Stomach (tissue), 9 donors: ENCODE data around the gene SMTNL2. TPM values are rescaled to one million over a fixed set of nuclear protein-coding genes. Genes with fewer than 3 reads are reported as not detected.
"Not testable (repeated sequence)": the region's sequence is repeated elsewhere in the genome, so short reads cannot be mapped to it uniquely, and the experiment has no call there.

Source experiments
- DNase-seq, 2 donors: peaks; one replicate each; pipeline versions ENCODE4 v3.0.0 to v3.0.0-alpha.2; 2013 to 2019
- H3K27ac ChIP-seq, 5 donors: fragments of 200-600 bp in 4 of 5; sonication (generic) in 4 of 5; one replicate each; pipeline ENCODE4 v1.5.1; 2013 to 2019; ENCODE audit warnings: mild to moderate bottlenecking in 1 of 5, moderate library complexity in 1 of 5
- H3K27me3 ChIP-seq, 3 donors: fragments of 200-600 bp; sonication (generic); one replicate each; pipeline ENCODE4 v1.5.1; 2017 to 2019; ENCODE audit warnings: mixed run types in 1 of 3
- H3K36me3 ChIP-seq, 4 donors: fragments of 200-600 bp; sonication (generic); 1 replicate in 3 of 4; 2 replicates in 1 of 4; pipeline ENCODE4 v1.5.1; 2016 to 2019
- H3K4me1 ChIP-seq, 4 donors: fragments of 200-600 bp; sonication (generic); one replicate each; pipeline ENCODE4 v1.5.1; 2016 to 2019
- H3K4me3 ChIP-seq, 4 donors: fragments of 200-600 bp; sonication (generic) in 3 of 4; one replicate each; pipeline ENCODE4 v1.5.1; 2016 to 2019; ENCODE audit warnings: mild to moderate bottlenecking in 1 of 4
- H3K9me3 ChIP-seq, 4 donors: fragments of 200-600 bp; sonication (generic); one replicate each; pipeline ENCODE4 v1.5.1; 2016 to 2019
- EP300 ChIP-seq: sonication (generic); formaldehyde crosslinking; IDR thresholded peaks from one replicate; pipeline ENCODE4 v1.6.1; 2017; ENCODE audit warnings: antibody characterized with exemption
- POLR2A ChIP-seq, 4 donors: fragments of 450-650 bp; IDR thresholded peaks; one replicate each; pipeline ENCODE4 v1.6.1; 2016; ENCODE audit warnings: antibody characterized with exemption in 4 of 4, control low read depth in 2 of 4, mild to moderate bottlenecking in 1 of 4, moderate library complexity in 1 of 4
- POLR2AphosphoS5 ChIP-seq, 3 donors: sonication (generic); formaldehyde crosslinking; IDR thresholded peaks; one replicate each; pipeline ENCODE4 v1.6.1; 2016; ENCODE audit warnings: antibody characterized with exemption in 3 of 3
- WGBS, 5 donors: extraction: QIAGEN DNeasy Blood & Tissue Kit in 3 of 5; methylation state at CpG; one replicate each; pipeline versions ENCODE4 v1.1.5 to v1.1.7; 2013 to 2018; 5-methylcytosine and 5-hydroxymethylcytosine counted together
- intact Hi-C: fragments of 100-400 bp; cut with DNase I; formaldehyde crosslinking; loops from one replicate; pipeline ENCODE4 v1.15.1; 2023; ENCODE audit warnings: low total_unique reads
- polyA plus RNA-seq, 3 donors: library from polyadenylated mRNA; stranded (reverse); fragments of 200-250 nt; gene quantifications; one replicate each; pipeline ENCODE4 v1.2.3, GENCODE V29; 2013
- total RNA-seq, 5 donors: library from RNA; depleted of rRNA; stranded (reverse); fragments of >200 nt; gene quantifications; one replicate each; pipeline versions ENCODE4 v1.1.0 to v1.2.3, GENCODE V29; 2014 to 2016
- TF ChIP-seq, protein P1 (sequence below), 7 experiments: fragments of 450-650 bp in 4 of 7; fragments of 200-600 bp in 3 of 7; sonication (generic) in 3 of 7; IDR thresholded peaks; one replicate each; pipeline ENCODE4 v1.5.1; 2016 to 2019; ENCODE audit warnings: antibody characterized with exemption in 7 of 7, control low read depth in 2 of 7, mild to moderate bottlenecking in 1 of 7
- donor health status: healthy with polysubstance abuse.
- donor health status: Bipolar disorder and iron deficiency.
- donor health status: healthy.

The SMTNL2 gene
- total and polyA plus RNA-seq, 8 donors, result 0.50 to 1.9 (median 1.5) TPM; not detected in 4

DNA sequence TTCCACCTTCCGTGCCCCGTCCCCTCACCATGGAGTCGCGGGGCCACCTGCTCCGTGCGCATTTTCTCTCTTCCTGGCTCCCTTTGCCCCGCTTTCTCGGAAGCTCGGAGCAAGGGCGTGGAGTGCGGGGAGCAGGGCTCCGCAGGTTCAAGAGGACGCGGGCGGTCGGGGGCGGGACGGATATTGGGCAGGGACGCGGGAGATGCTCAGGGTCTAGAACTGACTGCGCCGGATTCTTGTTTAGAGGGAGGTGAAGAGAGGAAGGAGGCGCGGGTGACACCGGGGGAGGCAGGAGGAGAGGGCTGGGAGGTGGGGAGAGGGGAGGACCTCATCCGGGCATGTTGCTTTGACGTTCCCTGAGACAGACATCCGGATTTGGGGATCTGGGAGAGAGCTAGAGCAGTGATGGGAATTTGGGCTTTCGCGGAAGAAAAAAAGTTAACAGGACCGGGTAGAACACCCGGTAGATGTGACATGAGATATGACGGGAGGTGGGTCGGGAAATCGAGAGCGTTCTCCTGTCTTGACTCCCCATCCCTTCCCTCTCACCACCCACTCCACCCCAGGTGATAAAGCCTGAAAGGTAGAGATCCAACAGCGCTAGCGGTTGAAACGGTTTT is 56.4 kb downstream of the SMTNL2 start:
- Histone ChIP-seq H3K27me3 (peaks cover 17 to 92% (median 52%) of the 10 kb centered on the region in 3 donors), H3K4me3 (peak overlapping the region in 1 of 4 donors; percentile 19), H3K4me1 (peaks cover 0 to 28% (median 21%) of the 10 kb centered on the region in 4 donors)
- H3K27ac ChIP-seq, intact Hi-C loops, H3K9me3 ChIP-seq, H3K36me3 ChIP-seq, DNase-seq: not testable (repeated sequence)
- WGBS, 5 donors, result 1 to 2% (median 2%) methylated on average over 8 to 36 of the region's 39 CpGs

DNA sequence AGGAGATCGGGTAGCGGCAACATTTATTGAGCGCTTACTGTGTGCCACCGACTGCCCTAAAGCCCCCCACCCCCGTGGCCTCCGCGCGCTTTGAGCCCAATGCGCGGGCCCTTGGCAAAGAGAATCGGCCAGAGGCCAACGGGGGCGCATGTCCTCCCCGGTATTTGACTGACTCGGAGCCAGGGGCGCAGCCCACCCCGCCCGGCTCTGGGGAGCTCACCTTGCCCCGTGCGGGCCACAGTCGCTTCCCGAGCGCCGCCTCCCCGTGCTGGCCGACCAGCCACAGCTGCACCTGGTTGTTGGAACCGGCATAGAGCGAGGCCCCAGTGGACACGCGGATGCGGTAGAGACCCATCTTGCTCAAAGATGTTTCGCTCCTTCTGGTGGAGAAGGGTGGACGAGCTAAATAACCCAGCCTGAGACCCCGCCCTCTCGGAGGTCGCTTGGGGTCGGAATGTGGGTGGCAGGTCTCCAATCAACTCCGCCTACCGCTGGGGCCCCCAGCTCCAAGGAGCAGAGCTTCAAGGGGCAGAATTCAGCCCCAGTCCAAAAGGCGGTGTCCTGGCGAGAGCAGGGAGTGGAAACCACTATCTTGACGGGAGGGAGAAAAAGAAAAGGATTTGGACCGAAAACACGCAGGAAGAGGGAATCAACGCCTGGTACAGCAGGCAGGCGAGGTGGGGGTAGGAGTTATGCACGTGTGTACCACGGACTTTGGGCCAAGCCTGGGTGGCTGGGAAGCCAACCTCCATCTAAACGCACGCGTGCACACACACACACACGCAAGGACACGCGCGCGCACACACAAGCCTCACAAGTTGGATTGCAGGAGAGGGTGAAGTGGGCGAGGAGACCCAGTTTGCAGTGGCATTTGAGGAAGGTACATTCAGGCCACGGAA is 57.2 kb downstream of the SMTNL2 start, which contains the start of gene ALOX15:
Gene ALOX15, minus strand, starts transcription at position 382 of the 899 bp plus-strand sequence. Its CDS starts 27 bp downstream, at position 355.
- Histone ChIP-seq H3K27me3 (peaks cover 17 to 92% (median 43%) of the 10 kb centered on the region in 3 donors), H3K36me3 (no peaks in the 10 kb centered on the region), H3K27ac (no peak within 1 kb of the TSS), H3K4me3 (peak within 1 kb of the TSS in 1 of 4 donors; percentile 19), H3K9me3 (no peaks in the 10 kb centered on the region), H3K4me1 (peaks cover 0 to 22% (median 19%) of the 10 kb centered on the region in 4 donors)
- no peak for DNase-seq
- intact Hi-C loops, result no loop called here
- TF ChIP-seq EP300, result no peak
- TF ChIP-seq POLR2AphosphoS5 (IDR thresholded peaks at IDR 0.05), result no peak
- TF ChIP-seq, protein P1, sequence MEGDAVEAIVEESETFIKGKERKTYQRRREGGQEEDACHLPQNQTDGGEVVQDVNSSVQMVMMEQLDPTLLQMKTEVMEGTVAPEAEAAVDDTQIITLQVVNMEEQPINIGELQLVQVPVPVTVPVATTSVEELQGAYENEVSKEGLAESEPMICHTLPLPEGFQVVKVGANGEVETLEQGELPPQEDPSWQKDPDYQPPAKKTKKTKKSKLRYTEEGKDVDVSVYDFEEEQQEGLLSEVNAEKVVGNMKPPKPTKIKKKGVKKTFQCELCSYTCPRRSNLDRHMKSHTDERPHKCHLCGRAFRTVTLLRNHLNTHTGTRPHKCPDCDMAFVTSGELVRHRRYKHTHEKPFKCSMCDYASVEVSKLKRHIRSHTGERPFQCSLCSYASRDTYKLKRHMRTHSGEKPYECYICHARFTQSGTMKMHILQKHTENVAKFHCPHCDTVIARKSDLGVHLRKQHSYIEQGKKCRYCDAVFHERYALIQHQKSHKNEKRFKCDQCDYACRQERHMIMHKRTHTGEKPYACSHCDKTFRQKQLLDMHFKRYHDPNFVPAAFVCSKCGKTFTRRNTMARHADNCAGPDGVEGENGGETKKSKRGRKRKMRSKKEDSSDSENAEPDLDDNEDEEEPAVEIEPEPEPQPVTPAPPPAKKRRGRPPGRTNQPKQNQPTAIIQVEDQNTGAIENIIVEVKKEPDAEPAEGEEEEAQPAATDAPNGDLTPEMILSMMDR (IDR thresholded peaks at IDR 0.05), result no peak
- TF ChIP-seq POLR2A (IDR thresholded peaks at IDR 0.05), result no peak
- WGBS, 5 donors, result 6 to 21% (median 8%) methylated on average over 30 to 58 of the region's 58 CpGs

DNA sequence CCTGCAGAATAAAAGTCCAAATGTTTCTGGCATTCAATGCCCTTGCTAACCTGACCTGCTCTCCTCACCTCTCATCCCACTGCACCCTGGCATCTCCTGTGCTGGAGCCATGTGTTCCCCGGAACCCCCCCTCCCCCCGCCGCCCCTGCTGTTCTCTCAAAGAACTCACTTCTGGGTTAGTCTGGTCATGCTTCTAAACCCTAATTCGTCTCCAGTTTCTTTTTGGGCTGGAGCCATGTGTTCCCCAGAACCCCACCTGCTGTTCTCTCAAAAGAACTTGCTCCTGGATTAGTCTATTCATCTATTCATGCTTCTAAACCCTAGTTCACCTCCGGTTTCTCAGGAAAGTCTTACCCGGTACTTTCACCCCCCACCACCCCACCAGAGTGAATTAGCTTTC is 58.0 kb downstream of the SMTNL2 start:
- Histone ChIP-seq H3K27me3 (peaks cover 17 to 89% (median 36%) of the 10 kb centered on the region in 3 donors), H3K36me3 (no peaks in the 10 kb centered on the region), H3K4me1 (peaks cover 0 to 22% (median 19%) of the 10 kb centered on the region in 4 donors), H3K4me3 (no peak overlapping the region), H3K27ac (no peak overlapping the region), H3K9me3 (no peaks in the 10 kb centered on the region)
- 17 to 49% (median 22%) methylated on average over 6 of the region's 6 CpGs for WGBS, 5 donors
- intact Hi-C loops, result no loop called here
- no peak for TF ChIP-seq EP300
- no peak for TF ChIP-seq POLR2AphosphoS5 (IDR thresholded peaks at IDR 0.05)
- no peak for TF ChIP-seq POLR2A (IDR thresholded peaks at IDR 0.05)
- TF ChIP-seq, protein P1 (IDR thresholded peaks at IDR 0.05), result no peak
- no peak for DNase-seq

DNA sequence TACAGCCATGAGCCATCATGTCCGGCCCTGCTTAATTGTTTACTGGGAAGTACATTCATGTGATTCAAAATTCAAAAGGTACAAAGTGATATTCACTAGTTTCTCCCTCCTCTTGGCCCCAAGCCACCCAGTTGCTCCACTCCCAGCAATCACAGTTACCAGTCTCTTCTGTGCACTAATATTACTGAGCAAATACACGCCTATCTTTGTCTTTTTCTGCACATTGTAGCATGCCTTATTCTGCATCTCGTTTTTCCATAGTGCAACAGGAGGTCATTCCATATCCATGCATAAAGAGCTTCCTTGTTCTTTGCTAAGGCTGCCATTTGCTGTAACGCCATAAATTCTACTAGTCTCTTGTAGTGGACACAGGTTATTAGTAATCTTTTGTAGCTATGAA is 59.3 kb downstream of the SMTNL2 start:
- WGBS, 5 donors, result 20 to 42% (median 37%) methylated on average over 4 of the region's 4 CpGs
- no peak for TF ChIP-seq POLR2A (IDR thresholded peaks at IDR 0.05)
- TF ChIP-seq POLR2AphosphoS5 (IDR thresholded peaks at IDR 0.05), result no peak
- TF ChIP-seq, protein P1 (IDR thresholded peaks at IDR 0.05), result no peak
- no peak for TF ChIP-seq EP300
- Histone ChIP-seq H3K9me3 (no peaks in the 10 kb centered on the region), H3K27ac (no peak overlapping the region), H3K36me3 (no peaks in the 10 kb centered on the region), H3K4me1 (peaks cover 0 to 24% (median 19%) of the 10 kb centered on the region in 4 donors), H3K4me3 (no peak overlapping the region), H3K27me3 (peaks cover 15 to 79% (median 32%) of the 10 kb centered on the region in 3 donors)
- DNase-seq, result peak in 1 of 2 donors; percentile 32
- intact Hi-C loops, result no loop called here
